HepG2 (cell line): ENCODE data around the gene DCDC2. TPM values are rescaled to one million over a fixed set of nuclear protein-coding genes. Genes with fewer than 3 reads are reported as not detected.

ENCODE experiments used
- ERF ChIP-seq: IDR thresholded peaks from 2 replicates; pipeline ENCODE4 v1.6.1; 2018; ENCODE audit warnings: missing biosample characterization, missing genetic modification reagents
- ETV6 ChIP-seq: sonication (generic); formaldehyde crosslinking; conservative IDR thresholded peaks from 2 replicates; pipeline ENCODE4 v1.4.0; 2020; ENCODE audit warnings: missing genetic modification reagents
- GMEB2 ChIP-seq: IDR thresholded peaks from 2 replicates; pipeline ENCODE4 v1.6.1; 2016; ENCODE audit warnings: missing biosample characterization, missing genetic modification reagents, low read depth
- HNRNPLL ChIP-seq: fragments of 200-400 bp; formaldehyde crosslinking; IDR thresholded peaks from 2 replicates; pipeline ENCODE4 v1.6.1; 2017; ENCODE audit warnings: mild to moderate bottlenecking, low read depth, low read length; ENCODE audit not compliant: poor library complexity, severe bottlenecking
- KLF9 ChIP-seq: IDR thresholded peaks from 2 replicates; pipeline ENCODE4 v1.6.1; 2016; ENCODE audit warnings: low read depth
- NCOA5 ChIP-seq: sonication (generic); formaldehyde crosslinking; IDR thresholded peaks from 2 replicates; pipeline ENCODE4 v1.4.0; 2020; ENCODE audit warnings: missing genetic modification reagents
- RXRA ChIP-seq: sonication (generic); formaldehyde crosslinking; IDR thresholded peaks from 2 replicates; pipeline ENCODE4 v1.5.1; 2020; ENCODE audit warnings: missing genetic modification reagents
- SIN3B ChIP-seq: fragments of 150-350 bp; IDR thresholded peaks from 2 replicates; pipeline ENCODE4 v1.6.1; 2014; ENCODE audit warnings: low read length
- ZMYM4 ChIP-seq: sonication (generic); formaldehyde crosslinking; IDR thresholded peaks from 2 replicates; pipeline ENCODE4 v1.8.1; 2023; ENCODE audit warnings: mild to moderate bottlenecking, missing genetic modification reagents
- ZNF235 ChIP-seq: sonication (generic); formaldehyde crosslinking; IDR thresholded peaks from 2 replicates; pipeline ENCODE4 v1.8.1; 2023; ENCODE audit warnings: mild to moderate bottlenecking, missing genetic modification reagents, borderline replicate concordance
- ZNF891 ChIP-seq: sonication (generic); formaldehyde crosslinking; IDR thresholded peaks from 2 replicates; pipeline ENCODE4 v1.5.0; 2020; ENCODE audit warnings: mild to moderate bottlenecking, missing genetic modification reagents
- polyA plus RNA-seq, 8 experiments: library from polyadenylated mRNA; depleted of rRNA in 3 of 8; stranded (reverse) in 7 of 8; unstranded in 1 of 8; fragments of >200 nt; fragmentation: Illumina TruSeq in 4 of 8; extraction: Trizol in 4 of 8; gene quantifications; 2 replicates each; pipeline versions ENCODE4 v1.2.1 to v1.2.3, GENCODE V29; 2011 to 2016; ENCODE audit warnings: low read depth in 4 of 8, missing spikeins in 1 of 8, mixed read lengths in 1 of 8; ENCODE audit not compliant: insufficient read depth in 1 of 8
- total RNA-seq, 5 experiments: library from RNA; depleted of rRNA; stranded (reverse); fragments of >200 nt; fragmentation: Illumina TruSeq; extraction: Trizol; gene quantifications; 2 replicates each; pipeline ENCODE4 v1.2.3, GENCODE V29; 2016; ENCODE audit warnings: low read depth in 1 of 5
- TF ChIP-seq, protein P1 (sequence below): sonication (generic); formaldehyde crosslinking; IDR thresholded peaks from 2 replicates; pipeline ENCODE4 v1.4.0; 2020; ENCODE audit warnings: missing genetic modification reagents
- TF ChIP-seq, protein P2 (sequence below): sonication (generic); formaldehyde crosslinking; IDR thresholded peaks from 2 replicates; pipeline ENCODE4 v1.5.0; 2020; ENCODE audit warnings: mild to moderate bottlenecking, missing genetic modification reagents, borderline replicate concordance
- TF ChIP-seq, protein P3 (sequence below): sonication (generic); formaldehyde crosslinking; IDR thresholded peaks from 2 replicates; pipeline ENCODE4 v1.5.1; 2020; ENCODE audit warnings: mild to moderate bottlenecking, missing genetic modification reagents, moderate library complexity

The DCDC2 gene
- total and polyA plus RNA-seq, 2 of the 13 experiments (the other 11 are each of a cell fraction or from before 2014, with no cell fraction given), result 9.0 to 36.2 TPM

- TF ChIP-seq GMEB2 (CRISPR knock-in tag) (no peak), KLF9 (no peak), ZMYM4 (CRISPR knock-in tag) (peak; percentile 60), ZNF891 (CRISPR knock-in tag) (no peak), NCOA5 (CRISPR knock-in tag) (no peak), RXRA (CRISPR knock-in tag) (no peak; the same call in 1 of the 2 replicates), ZNF235 (CRISPR knock-in tag) (no peak), SIN3B (no peak), ERF (CRISPR knock-in tag) (peak; percentile 80; the same call in 1 of the 2 replicates), ETV6 (CRISPR knock-in tag) (no peak), HNRNPLL (no peak)
- TF ChIP-seq, protein P1, sequence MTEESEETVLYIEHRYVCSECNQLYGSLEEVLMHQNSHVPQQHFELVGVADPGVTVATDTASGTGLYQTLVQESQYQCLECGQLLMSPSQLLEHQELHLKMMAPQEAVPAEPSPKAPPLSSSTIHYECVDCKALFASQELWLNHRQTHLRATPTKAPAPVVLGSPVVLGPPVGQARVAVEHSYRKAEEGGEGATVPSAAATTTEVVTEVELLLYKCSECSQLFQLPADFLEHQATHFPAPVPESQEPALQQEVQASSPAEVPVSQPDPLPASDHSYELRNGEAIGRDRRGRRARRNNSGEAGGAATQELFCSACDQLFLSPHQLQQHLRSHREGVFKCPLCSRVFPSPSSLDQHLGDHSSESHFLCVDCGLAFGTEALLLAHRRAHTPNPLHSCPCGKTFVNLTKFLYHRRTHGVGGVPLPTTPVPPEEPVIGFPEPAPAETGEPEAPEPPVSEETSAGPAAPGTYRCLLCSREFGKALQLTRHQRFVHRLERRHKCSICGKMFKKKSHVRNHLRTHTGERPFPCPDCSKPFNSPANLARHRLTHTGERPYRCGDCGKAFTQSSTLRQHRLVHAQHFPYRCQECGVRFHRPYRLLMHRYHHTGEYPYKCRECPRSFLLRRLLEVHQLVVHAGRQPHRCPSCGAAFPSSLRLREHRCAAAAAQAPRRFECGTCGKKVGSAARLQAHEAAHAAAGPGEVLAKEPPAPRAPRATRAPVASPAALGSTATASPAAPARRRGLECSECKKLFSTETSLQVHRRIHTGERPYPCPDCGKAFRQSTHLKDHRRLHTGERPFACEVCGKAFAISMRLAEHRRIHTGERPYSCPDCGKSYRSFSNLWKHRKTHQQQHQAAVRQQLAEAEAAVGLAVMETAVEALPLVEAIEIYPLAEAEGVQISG (CRISPR knock-in tag), result no peak
- TF ChIP-seq, protein P2, sequence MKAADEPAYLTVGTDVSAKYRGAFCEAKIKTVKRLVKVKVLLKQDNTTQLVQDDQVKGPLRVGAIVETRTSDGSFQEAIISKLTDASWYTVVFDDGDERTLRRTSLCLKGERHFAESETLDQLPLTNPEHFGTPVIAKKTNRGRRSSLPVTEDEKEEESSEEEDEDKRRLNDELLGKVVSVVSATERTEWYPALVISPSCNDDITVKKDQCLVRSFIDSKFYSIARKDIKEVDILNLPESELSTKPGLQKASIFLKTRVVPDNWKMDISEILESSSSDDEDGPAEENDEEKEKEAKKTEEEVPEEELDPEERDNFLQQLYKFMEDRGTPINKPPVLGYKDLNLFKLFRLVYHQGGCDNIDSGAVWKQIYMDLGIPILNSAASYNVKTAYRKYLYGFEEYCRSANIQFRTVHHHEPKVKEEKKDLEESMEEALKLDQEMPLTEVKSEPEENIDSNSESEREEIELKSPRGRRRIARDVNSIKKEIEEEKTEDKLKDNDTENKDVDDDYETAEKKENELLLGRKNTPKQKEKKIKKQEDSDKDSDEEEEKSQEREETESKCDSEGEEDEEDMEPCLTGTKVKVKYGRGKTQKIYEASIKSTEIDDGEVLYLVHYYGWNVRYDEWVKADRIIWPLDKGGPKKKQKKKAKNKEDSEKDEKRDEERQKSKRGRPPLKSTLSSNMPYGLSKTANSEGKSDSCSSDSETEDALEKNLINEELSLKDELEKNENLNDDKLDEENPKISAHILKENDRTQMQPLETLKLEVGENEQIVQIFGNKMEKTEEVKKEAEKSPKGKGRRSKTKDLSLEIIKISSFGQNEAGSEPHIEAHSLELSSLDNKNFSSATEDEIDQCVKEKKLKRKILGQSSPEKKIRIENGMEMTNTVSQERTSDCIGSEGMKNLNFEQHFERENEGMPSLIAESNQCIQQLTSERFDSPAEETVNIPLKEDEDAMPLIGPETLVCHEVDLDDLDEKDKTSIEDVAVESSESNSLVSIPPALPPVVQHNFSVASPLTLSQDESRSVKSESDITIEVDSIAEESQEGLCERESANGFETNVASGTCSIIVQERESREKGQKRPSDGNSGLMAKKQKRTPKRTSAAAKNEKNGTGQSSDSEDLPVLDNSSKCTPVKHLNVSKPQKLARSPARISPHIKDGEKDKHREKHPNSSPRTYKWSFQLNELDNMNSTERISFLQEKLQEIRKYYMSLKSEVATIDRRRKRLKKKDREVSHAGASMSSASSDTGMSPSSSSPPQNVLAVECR (CRISPR knock-in tag), result peak; percentile 17; the same call in 1 of the 2 replicates
- TF ChIP-seq, protein P3, sequence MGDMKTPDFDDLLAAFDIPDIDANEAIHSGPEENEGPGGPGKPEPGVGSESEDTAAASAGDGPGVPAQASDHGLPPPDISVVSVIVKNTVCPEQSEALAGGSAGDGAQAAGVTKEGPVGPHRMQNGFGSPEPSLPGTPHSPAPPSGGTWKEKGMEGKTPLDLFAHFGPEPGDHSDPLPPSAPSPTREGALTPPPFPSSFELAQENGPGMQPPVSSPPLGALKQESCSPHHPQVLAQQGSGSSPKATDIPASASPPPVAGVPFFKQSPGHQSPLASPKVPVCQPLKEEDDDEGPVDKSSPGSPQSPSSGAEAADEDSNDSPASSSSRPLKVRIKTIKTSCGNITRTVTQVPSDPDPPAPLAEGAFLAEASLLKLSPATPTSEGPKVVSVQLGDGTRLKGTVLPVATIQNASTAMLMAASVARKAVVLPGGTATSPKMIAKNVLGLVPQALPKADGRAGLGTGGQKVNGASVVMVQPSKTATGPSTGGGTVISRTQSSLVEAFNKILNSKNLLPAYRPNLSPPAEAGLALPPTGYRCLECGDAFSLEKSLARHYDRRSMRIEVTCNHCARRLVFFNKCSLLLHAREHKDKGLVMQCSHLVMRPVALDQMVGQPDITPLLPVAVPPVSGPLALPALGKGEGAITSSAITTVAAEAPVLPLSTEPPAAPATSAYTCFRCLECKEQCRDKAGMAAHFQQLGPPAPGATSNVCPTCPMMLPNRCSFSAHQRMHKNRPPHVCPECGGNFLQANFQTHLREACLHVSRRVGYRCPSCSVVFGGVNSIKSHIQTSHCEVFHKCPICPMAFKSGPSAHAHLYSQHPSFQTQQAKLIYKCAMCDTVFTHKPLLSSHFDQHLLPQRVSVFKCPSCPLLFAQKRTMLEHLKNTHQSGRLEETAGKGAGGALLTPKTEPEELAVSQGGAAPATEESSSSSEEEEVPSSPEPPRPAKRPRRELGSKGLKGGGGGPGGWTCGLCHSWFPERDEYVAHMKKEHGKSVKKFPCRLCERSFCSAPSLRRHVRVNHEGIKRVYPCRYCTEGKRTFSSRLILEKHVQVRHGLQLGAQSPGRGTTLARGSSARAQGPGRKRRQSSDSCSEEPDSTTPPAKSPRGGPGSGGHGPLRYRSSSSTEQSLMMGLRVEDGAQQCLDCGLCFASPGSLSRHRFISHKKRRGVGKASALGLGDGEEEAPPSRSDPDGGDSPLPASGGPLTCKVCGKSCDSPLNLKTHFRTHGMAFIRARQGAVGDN, result no peak
These were observed 74.5 kb downstream of the DCDC2 start (continued) for GRCh38 chr6:24283043-24283985.
